GM18867 (cell line): Measurements from ENCODE around the gene MECR.
A peak's percentile ranks its signal among the peaks of the same experiment; 100 is the strongest.
"Not testable (repeated sequence)": the region's sequence is repeated elsewhere in the genome, so short reads cannot be mapped to it uniquely, and the experiment has no call there.

ENCODE experiments used
- ATAC-seq: cut with Tn5 transposase; IDR thresholded peaks from one replicate; pipeline ENCODE4 v1.9.1; 2021; ENCODE audit warnings: mild to moderate bottlenecking, moderate library complexity; ENCODE audit not compliant: unreplicated experiment

Gene MECR

DNA sequence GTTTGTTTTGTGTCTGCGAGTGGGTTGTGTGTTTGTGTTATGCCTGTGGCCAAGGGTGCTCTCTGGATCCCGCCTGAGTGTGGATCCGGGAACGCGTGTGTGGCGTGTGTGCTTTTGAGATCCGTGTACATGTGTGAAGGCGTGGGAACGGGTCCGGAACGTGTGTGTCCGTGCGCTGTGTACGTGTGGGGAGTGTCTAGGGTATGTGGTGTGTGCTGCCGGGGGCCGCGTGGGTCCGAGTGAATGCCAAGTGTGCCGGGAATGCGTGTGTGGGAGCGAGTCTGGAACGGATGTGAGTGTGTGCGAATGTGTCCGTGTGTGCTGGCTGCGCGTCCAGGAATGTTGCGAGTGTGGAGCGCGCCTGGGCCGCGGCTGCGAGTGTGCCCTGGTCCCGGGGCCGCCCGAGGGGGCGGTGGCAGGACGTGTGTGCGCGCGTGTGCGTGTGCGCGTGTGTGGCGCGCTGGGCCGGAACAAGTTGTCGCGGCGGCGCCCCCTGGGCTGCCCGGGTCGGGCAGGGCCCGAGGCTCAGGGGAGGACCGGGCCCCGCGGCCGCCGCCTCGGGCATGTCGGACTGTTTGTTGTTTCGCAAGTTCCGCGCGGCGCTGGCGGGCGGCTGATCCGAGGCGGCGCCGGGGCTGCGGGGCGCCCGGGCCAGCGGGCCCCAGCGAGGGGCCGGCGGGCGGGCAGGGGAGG, 6.5 kb upstream of the MECR start:
- no peak for ATAC-seq

DNA sequence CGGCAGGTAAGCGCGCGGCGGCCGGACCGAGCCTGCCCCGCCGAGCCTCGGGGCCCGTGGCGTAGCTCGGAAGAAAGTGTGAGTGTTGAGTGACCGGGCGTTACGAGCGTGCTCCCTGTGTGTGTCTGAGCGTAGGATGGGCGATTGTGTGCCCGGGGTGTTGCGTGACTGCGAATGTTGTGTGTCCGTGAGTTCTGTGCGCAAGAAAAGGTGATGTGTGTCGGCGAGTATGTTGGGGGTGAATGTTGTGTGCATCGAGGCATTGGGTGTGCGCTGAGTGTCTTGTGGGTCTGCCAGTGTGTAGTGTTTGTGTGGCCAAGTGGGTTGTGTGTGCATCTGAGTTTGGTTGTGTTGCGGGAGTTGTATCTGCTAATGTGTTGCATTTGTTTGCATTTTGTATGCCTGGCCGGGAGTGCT, 6.0 kb upstream of the MECR start:
- no peak for ATAC-seq

DNA sequence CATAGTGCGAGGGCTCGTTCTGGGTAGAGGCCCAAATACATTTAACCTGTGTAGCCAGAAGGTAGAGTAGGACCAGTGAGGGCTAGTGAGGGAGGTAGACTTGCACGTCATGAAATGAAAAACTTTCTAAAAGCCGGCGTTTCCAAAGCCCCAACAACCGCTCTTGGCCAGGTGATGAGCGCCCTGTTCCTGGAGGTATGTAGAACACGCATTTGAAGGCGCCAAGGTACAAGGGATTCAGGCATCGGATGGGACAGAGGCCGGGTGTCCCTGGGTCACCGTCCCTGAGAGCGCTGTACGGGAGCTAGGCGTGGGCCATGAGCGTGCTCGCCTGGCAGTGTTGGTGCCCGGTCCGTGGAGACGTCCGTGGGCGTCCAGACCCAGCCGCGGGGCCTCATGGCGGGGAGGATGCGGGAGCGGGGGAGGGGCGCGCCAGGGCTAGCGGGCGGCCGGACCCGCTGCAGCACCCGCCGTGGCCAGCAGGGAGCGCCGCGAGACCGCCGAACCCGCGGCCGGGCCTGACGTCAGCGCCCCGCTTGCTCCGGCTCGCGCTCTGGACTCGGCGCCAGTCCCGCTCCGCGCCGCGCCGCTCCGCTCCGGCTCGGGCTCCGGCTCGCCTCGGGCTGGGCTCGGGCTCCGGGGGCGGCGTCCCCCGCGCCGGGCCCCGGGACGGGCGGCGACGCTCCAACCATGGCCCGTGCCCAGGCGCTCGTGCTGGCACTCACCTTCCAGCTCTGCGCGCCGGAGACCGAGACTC, 5.4 kb upstream of the MECR start, which contains the start of gene PTPRU:
TSS of gene PTPRU (plus strand) at position 568 of the 757 bp plus-strand sequence. CDS start at position 691, 123 bp downstream.
- peak; percentile 73 for ATAC-seq

DNA sequence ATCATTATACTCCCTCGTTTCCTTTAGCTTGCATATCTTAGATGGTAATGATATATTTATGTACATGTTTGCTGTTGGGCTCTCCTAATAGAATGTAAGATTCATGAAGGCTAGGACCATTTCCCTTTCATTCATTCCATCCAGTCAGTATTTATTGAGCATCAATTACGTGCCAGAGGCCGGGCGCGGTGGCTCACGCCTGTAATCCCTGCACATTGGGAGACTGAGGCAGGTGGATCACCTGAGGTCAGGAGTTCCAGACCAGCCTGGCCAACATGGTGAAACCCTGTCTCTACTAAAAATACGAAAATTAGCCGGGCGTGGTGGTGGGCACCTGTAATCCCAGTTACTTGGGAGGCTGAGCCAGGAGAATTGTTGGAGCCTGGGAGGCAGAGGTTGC, 4.1 kb upstream of the MECR start:
- ATAC-seq: not testable (repeated sequence)

DNA sequence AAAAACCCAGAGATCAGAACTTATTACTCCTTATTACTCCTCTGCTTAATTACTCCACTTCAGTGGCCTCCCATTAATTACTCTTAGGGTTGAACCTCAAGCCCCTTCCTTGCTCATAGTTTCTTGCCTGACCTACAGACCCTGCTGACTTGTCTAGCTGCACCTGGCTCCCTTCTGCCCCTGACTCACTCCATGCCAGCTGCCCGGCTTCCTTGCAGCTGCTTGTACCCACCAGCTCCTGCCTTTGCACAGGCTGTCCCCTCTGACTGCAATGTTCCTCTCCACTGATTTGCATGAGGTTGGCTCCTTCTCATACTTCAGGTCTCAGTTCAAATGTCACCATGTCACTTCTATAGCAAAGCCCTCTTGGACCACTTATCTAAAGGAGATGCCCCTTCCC, 3.7 kb upstream of the MECR start:
- ATAC-seq: no peak

DNA sequence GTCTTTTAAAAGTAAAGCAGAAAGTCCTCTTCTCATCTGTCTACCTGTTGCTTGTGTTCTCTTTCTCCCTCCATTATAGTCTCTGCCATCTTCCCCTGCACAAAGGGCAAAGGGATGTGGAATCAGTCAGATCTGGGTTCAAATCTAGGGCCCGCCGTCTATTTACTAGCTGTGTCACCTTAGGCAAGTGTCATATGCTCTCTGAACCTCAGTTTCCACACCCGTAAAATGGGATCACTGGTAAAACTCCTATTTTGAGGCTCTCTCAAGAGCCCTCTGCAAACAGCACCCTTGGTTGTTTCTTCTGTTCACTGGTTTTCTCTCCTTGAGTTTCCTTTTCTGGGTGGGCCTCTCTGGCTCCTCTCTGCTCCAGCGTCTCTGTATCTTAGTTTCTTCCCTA, 3.0 kb upstream of the MECR start:
- ATAC-seq: no peak

GRCh38 chr1:29232387-29232786, 1.7 kb upstream of the MECR start:
- no peak for ATAC-seq

- no peak for ATAC-seq
These were observed 556 bp downstream of the MECR start for GRCh38 chr1:29230204-29230552.

GRCh38 chr1:29227511-29227910, 3.2 kb downstream of the MECR start:
- no peak for ATAC-seq

- no peak for ATAC-seq
These were observed 5.4 kb downstream of the MECR start for GRCh38 chr1:29225361-29225760.

GRCh38 chr1:29224356-29224837, 6.3 kb downstream of the MECR start:
- ATAC-seq: no peak

DNA sequence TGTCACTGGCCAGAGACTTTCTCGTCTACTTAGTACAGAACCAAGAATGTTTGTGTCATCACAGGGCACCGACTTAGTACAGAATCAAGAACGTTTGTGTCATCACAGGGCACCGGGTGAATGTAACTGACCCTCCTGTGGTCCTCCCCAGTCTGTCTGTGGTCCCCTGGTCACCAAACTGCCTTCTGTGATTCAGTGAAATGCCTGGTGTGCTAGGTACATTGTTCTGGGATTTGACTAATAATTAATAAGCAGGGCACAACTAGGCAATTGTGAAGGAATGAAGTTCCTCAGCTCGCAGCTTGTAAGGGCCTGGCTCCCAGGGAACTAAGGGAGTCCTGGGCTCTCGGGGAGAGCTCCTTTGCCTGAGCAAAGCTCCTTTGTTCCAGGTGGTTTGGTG, 7.2 kb downstream of the MECR start:
- ATAC-seq: no peak

- ATAC-seq: no peak
These were observed 8.0 kb downstream of the MECR start for GRCh38 chr1:29222686-29223085.

DNA sequence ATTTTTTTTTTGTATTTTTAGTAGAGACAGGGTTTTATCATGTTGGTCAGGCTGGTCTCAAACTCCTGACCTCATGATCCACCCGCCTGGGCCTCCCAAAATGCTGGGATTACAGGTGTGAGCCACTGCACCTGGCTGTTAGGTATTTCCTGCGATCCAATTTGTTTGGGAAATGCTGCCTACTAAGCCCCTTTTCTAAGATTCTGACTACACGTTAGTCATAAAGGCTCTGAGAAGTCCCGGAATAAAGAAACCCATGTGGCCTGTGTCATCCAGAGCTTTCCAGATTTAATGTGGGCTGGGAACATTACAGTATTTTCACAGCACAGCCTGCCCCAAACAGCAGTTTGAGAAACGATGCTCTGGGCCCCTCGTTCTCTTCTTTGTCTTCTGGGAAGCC, 8.5 kb downstream of the MECR start:
- ATAC-seq: not testable (repeated sequence)

DNA sequence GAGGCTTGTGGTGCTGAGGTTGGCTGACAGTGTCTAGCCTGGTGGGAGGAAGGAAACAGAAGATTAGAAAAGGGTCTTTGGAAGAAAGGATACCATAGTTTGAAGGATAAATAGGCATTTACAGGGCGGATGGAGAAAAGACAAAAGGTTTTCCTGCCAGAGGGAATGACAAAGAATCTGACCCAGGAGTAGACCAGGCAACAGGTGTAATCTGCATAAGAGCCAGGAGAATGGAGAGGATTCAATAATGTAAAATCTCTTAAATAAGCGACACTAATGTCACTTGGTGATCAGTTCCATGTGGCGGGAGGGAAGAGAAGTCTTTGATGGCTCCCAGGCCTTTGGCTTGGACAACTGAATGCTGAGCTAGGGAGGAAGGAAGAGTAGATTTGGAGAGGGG, 9.4 kb downstream of the MECR start:
- ATAC-seq: no peak

DNA sequence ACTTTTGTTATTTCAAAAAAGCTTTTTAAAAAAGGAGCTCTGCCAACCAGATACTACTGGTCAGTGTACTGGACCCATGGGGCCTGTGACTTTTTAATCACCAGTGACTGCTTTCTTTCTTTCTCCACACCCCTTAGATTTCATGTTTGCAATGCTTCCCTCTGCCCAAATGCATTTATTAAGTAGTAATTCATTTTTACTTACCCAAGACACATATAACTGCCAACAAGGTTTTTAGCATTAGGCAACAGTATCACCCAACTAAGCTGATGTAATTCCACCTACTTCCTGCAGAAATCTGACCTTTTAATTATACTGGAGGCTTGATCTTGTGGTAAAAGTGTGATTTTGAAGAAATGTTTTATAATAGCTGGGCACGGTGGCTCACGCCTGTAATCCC, 12.5 kb downstream of the MECR start:
- ATAC-seq: no peak

GRCh38 chr1:29217633-29218032, 13.1 kb downstream of the MECR start:
- no peak for ATAC-seq

- ATAC-seq: no peak
These were observed 17.7 kb downstream of the MECR start for GRCh38 chr1:29213055-29213454.

- ATAC-seq: peak; percentile 12
These were observed 19.4 kb downstream of the MECR start for GRCh38 chr1:29211086-29212030.

GRCh38 chr1:29210278-29211085, 20.3 kb downstream of the MECR start:
- peak; percentile 70 for ATAC-seq
